Measurements from ENCODE around the gene BIRC5. TPM values are rescaled to one million over a fixed set of nuclear protein-coding genes. Genes with fewer than 3 reads are reported as not detected.
A peak's percentile ranks its signal among the peaks of the same experiment; 100 is the strongest.
"Not testable (repeated sequence)": the region's sequence is repeated elsewhere in the genome, so short reads cannot be mapped to it uniquely, and the experiment has no call there.

The BIRC5 gene
- polyA plus RNA-seq (ENCODE audit: insufficient read length in 3 of 3) = 10 to 100 TPM; 23.7 to 28.6 (median 25.2) TPM

DNA sequence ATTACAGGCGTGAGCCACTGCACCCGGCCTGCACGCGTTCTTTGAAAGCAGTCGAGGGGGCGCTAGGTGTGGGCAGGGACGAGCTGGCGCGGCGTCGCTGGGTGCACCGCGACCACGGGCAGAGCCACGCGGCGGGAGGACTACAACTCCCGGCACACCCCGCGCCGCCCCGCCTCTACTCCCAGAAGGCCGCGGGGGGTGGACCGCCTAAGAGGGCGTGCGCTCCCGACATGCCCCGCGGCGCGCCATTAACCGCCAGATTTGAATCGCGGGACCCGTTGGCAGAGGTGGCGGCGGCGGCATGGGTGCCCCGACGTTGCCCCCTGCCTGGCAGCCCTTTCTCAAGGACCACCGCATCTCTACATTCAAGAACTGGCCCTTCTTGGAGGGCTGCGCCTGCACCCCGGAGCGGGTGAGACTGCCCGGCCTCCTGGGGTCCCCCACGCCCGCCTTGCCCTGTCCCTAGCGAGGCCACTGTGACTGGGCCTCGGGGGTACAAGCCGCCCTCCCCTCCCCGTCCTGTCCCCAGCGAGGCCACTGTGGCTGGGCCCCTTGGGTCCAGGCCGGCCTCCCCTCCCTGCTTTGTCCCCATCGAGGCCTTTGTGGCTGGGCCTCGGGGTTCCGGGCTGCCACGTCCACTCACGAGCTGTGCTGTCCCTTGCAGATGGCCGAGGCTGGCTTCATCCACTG lies at the start of gene BIRC5:
Gene BIRC5, plus strand, starts transcription at position 238 of the 690 bp plus-strand sequence. Its CDS starts 64 bp downstream, at position 302.
- peak; percentile 23 to 69 (median 49) for DNase-seq (ENCODE audit: low read depth in 3 of 3, low spot score in 2 of 3)

- no peak for DNase-seq (ENCODE audit: low read depth in 3 of 3, low spot score in 2 of 3)
Measured at GRCh38 chr17:78164748-78165607, 49.1 kb upstream of the BIRC5 start.

DNA sequence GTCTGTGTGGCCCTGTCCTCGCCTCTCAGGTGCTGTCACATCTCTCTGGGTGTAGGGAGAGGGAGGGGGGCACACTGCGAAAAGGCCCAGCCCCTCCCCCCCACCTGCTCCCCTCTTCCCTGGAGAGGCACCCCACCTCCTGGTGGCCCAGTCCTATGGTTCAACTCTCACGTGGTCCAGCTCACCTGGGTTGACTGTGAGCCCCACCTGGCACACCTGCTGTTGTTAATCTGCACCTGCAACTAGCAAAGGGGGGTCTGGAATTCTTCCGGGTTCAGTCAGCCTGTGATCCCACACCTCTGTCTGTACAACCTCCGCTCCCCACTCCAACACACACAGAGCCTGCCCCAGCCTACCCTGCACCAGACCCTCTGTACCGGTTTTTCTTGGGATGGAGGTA lies 47.6 kb upstream of the BIRC5 start:
- no peak for DNase-seq (ENCODE audit: low read depth in 3 of 3, low spot score in 2 of 3)

- no peak for DNase-seq (ENCODE audit: low read depth in 3 of 3, low spot score in 2 of 3)
Measured at GRCh38 chr17:78168242-78168902, 45.7 kb upstream of the BIRC5 start, which contains the start of gene SYNGR2. Gene SYNGR2, plus strand, starts transcription at chr17:78168581. Its CDS starts 36 bp downstream, at chr17:78168617.

GRCh38 chr17:78168903-78169793 lies 44.9 kb upstream of the BIRC5 start:
- DNase-seq (ENCODE audit: low read depth in 3 of 3, low spot score in 2 of 3) = no peak

GRCh38 chr17:78170692-78171590 lies 43.1 kb upstream of the BIRC5 start:
- no peak for DNase-seq (ENCODE audit: low read depth in 3 of 3, low spot score in 2 of 3)

- not testable (repeated sequence) for DNase-seq (ENCODE audit: low read depth in 3 of 3, low spot score in 2 of 3)
Measured at GRCh38 chr17:78171591-78172248, 42.3 kb upstream of the BIRC5 start.

DNA sequence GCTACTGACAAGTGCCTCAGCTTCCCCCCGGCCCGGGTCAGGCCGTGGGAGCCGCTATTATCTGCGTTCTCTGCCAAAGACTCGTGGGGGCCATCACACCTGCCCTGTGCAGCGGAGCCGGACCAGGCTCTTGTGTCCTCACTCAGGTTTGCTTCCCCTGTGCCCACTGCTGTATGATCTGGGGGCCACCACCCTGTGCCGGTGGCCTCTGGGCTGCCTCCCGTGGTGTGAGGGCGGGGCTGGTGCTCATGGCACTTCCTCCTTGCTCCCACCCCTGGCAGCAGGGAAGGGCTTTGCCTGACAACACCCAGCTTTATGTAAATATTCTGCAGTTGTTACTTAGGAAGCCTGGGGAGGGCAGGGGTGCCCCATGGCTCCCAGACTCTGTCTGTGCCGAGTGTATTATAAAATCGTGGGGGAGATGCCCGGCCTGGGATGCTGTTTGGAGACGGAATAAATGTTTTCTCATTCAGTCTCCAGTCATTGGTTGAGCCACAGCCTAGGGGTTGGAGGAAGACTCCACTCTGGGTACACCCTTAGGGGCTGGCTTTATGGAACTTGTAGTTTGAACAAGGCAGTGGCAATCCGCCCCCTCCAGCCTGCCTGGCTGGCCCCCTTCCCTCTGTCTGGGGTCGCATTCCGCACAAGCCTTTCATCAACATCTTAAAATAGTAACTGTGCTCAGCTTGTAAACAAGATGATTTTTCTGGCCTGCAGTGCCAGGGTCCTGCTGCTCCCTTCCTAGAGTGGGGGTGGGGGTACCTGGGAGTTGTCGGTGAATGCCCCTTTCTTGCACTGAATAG lies 41.6 kb upstream of the BIRC5 start:
- no peak for DNase-seq (ENCODE audit: low read depth in 3 of 3, low spot score in 2 of 3)

GRCh38 chr17:78173097-78173715 lies 40.8 kb upstream of the BIRC5 start:
- no peak for DNase-seq (ENCODE audit: low read depth in 3 of 3, low spot score in 2 of 3)

DNA sequence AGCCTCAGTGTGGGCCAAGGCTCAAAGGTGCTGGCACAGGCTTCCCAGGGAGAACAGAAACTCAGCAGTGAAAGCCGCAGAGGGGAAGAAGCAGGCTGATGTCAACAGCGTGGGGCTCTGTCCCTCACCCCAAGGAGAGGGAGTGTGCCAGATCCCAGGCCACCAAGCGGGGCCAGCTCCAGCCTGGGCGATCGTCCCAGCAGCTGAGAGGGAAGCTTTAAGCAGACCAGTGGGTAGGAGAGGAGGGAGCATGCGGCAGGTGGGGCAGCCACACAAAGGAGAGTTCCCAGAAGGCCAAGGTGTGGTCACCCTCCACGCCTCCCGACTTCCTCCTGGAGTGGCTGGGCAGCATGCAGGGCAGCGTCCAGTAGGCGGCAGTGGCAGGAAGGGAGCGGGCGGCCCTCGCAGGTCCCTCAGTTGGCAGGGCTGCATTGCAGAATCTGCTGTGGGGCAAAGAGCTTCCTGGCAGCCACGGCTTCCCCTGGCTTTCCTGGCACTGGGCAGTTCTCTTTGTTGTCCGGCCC lies 39.6 kb upstream of the BIRC5 start:
- no peak for DNase-seq (ENCODE audit: low read depth in 3 of 3, low spot score in 2 of 3)

DNA sequence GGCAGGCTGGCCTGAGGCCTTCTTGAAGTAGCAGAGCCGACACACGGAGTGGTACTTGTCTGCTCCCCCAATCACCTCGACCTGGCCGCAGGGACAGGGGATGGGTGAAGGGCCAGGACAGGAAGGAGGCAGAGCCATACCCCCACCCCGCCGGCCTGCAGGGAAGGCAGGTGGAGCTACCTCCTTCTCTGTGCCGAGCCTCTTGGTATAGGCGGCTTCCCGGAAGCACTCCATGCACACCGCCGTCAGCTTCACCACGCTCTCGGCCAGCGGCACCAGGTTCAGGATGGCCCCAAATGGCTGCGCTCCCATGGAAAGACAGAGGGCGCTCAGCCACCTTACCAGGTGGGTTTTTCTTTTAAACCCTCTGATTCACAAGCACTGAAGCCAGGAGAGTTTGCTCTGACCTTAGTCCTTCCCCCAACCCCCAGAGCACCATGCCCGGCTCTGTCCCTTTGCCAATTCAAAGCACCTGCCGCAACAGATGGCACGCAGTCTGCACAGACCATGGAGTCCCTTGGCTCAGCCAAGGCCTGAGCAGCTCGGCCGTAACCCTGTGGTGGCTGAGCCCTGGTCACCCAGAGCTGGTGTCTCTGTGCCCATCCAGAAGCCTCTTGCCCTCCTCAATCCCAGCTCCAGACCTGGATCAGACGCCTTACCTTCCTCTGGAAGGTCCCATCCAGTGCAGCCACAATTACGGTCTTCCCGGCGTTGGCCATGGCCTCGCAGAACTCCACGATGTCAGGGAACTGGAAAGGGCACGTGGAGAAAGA lies 39.0 kb upstream of the BIRC5 start:
- DNase-seq (ENCODE audit: low read depth in 3 of 3, low spot score in 2 of 3) = no peak

DNA sequence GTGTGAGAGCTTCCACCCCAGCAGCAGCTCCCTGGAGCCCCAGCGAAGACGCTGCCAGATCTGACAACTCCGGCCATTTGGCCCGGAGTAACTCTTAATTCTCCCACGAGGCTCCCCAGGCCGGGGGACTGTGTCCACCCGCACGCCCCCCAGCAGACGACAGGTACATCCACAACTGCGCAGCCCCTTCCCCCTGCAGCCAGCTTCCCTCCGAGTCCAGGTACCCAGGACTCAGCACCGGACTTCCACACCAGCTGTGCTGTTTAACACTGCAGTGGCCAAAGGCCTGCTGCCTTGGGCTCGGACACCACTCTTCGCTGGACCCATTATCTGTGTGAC lies 38.4 kb upstream of the BIRC5 start:
- no peak for DNase-seq (ENCODE audit: low read depth in 3 of 3, low spot score in 2 of 3)

- DNase-seq (ENCODE audit: low read depth in 3 of 3, low spot score in 2 of 3) = no peak
Measured at GRCh38 chr17:78176548-78177025, 37.5 kb upstream of the BIRC5 start.

GRCh38 chr17:78179372-78179771 lies 34.7 kb upstream of the BIRC5 start:
- DNase-seq (ENCODE audit: low read depth in 3 of 3, low spot score in 2 of 3) = no peak

DNA sequence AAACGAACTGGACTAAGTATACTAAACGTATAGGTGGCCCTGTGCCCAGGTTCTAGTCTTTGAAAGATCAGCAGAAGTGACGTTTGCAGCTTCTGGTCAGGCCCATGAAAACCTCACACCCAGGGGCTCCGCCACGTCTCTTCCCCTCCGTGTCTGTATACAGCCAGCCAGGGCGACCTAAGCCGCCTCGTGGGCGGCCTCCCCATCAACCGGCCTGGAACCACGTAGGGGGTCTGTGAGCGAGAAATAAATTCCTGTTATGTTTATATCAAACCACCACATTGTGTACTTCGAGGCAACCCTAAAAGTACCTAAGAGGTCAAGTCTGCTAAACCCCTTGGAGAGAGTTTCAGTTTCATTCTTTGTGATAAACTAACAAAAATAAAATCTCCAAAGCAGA lies 34.0 kb upstream of the BIRC5 start:
- DNase-seq (ENCODE audit: low read depth in 3 of 3, low spot score in 2 of 3) = no peak

- no peak for DNase-seq (ENCODE audit: low read depth in 3 of 3, low spot score in 2 of 3)
Measured at GRCh38 chr17:78180508-78180907, 33.5 kb upstream of the BIRC5 start.
